Measurements from ENCODE around the gene LPIN1.
"Not testable (repeated sequence)": the region's sequence is repeated elsewhere in the genome, so short reads cannot be mapped to it uniquely, and the experiment has no call there.

The LPIN1 gene

DNA sequence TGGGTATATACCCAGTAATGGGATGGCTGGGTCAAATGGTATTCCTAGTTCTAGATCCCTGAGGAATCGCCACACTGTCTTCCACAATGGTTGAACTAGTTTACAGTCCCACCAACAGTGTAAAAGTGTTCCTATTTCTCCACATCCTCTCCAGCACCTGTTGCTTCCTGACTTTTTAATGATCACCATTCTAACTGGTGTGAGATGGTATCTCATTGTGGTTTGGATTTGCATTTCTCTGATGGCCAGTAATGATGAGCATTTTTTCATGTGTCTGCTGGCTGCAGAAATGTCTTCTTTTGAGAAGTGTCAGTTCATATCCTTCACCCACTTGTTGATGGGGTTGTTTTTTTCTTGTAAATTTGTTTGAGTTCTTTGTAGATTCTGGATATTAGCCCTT lies 98.4 kb downstream of the LPIN1 start:
- not testable (repeated sequence) for DNase-seq

DNA sequence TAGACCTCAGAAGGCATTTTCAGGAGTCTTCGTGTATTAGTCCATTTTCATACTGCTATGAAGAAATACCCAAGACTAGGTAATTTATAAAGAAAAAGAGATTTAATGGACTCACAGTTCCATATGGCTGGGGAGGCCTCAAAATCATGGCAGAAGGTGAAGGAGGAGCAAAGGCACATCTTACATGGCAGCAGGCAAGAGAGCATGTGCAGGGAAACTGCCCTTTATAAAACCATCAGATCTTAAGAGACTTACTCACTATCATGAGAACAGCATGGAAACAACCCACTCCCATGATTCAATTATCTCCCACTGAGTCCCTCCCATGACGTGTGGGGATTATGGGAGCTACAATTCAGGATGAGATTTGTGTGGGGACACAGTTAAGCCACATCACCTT lies 101.5 kb downstream of the LPIN1 start:
- DNase-seq = not testable (repeated sequence)

DNA sequence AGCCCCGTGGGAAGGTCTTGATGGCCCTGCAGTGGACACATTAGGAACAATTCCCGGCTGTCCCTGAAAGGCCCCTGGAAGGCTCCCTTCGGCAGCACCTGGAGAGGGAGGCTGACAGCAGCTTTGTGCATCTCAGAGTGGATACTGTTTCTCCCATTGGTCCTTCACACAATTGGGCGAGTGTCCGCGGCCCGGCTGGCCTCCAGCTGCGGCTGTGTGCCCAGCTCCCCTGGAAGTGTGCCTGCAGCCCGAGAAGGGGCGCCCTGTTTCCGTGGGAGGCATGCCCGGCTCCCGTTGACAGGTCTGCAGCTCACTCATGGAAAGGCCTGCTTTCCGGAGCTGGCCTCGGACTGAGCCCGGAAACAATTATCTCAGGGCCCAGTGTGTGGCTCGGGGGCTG lies 103.7 kb downstream of the LPIN1 start:
- DNase-seq = no peak

DNA sequence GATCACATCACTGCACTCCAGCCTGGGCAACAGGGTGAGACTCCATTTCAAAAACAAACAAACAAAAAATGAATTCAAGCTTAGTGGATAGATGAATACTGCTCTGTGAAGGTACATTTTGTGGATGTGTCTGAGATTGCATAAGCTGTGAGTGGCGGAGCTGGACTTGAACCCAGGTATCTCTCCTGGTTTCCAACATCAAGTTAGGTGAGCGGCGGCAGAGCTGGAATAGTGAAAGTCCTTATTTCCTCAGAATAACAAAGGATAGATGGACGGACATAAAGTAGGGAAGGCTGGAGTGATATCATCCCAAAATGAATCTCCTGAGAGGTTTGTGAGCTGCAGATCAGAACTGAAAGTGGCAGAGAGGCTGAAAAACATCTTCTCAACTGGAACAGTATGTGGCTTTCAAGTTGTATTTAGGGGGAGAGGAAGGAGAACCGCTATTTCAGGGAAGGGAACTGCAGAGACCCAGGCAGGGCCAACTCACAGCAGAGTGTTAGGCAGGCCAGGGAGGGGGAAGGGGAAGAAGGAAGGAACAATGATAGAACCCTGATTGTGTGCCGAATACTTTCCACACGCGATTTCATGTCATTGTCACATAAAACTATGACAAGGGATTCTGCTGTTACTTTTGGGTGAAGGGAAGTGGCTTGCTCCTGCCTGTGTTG lies 106.2 kb downstream of the LPIN1 start:
- no peak for DNase-seq

DNA sequence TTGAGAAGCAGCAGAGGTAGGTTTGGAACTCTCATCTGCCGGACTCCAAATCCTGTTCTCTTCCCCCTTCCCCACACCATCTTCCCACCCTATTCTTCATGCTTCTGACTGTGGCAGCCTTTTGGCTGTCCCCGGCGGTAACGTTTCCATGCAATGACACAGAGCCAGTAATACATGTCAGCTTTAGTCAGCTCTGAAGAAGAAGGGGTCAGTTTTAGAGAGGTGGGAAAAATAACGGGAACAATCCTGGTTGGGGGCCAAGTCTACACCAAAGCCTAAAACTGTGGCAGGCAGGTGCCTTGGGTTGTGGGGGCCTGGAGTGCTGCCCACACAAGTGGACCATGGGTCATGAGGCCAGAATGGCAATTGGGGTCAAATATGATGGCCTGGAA lies 106.8 kb downstream of the LPIN1 start:
- no peak for DNase-seq

DNA sequence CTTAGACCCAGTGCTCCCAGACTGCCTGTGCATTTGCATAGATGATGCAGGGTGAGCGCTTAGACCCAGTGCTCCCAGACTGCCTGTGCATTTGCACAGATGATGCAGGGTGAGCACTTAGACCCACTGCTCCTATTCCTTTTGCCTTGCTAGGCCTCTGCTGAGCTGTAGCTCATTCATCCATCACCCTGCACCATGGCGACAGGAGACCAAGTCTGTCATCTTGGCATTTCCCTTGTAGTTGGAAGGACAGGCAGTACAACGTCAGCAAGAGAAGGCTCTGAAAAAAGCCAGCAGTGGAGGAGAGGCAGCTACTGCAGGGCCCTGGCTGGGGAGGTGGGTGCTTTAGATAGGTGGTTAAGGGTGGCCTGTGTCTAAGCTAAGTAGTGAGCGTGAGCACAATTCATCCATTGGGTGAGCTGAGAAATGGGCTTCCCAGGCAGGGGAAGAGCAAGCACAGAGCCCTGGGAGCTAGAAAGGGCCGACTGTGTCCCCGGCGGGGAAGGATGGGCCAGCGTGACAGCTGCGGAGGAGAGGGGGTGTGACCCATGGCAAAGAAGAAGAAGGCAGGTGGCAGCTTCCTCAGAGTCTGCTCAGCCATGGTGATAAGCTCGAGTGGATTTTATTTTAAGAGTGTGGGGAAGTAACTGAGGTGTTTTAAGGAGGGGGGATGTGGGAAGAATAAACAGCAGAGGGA lies 108.8 kb downstream of the LPIN1 start:
- DNase-seq = no peak

DNA sequence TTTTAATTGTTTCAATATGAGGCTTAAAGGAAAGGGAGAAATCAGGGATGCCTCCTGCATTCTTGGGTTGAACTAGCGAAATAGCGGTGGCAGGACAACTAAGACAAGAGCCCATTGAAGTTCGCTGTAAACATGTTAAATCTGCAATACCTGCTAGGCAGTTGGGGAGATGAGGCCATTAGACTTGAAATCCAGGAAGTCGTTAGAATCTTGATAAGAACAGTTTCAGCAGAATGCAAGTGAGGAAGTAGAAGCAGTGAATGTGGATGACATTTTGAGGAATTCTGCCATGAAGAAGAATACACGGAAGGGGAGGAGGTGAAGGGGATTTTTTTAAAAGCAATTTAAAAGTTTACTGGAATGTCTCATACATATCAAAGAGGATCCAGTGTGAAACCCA lies 109.7 kb downstream of the LPIN1 start:
- no peak for DNase-seq

DNA sequence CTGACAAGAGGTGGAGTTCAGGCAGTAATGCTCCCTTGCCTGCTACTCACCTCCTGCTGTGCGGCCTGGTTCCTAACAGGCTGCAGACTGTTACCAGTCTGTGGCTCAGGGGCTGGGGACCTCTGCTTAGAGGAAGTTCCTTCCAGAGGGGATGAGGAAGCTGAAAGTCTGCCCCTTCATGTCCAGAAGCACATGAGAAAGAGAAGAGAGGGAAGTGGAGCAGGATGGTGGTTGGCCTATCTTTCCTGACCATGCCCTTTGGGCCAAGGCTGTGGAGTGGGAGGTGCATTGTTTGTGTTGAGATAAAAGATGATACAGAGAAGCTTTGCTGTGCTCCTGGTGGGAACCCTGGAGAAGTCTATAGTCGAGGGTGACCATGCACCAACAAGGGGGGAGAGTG lies 112.5 kb downstream of the LPIN1 start:
- DNase-seq = no peak

DNA sequence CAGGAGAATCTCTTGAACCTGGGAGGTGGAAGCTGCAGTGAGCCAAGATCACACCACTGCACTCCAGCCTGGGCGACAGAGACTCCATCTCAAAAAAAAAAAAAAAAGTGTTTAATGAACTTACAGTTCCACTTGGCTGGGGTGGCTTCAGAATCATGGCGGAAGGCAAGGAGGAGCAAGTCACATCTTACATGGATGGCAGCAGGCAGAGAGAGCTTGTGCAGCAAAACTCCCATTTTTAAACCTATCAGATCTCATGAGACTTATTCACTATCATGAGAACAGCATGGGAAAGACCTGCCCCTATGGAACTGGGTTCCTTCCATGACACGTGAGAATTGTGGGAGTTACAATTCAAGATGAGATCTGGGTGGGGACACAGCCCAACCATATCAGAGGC lies 113.5 kb downstream of the LPIN1 start:
- not testable (repeated sequence) for DNase-seq

DNA sequence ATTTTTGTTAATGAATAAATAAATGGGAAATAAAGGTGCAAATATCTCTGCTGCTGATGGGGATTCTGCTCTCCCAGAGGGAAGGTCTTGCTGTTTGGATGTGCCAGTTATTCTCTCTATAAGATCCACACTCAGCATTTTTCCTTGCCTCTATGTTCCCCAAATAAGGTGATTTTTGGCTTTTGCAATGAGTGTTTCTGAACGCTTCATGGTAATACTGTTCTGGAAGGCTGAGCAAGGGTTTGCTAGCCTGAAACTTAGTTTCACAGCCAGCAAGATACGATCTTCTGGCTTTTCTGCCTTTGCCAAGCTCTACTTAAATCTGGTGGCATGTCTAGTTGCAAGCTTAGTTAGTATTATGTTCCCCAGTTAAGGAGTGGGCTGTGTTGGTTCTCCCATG lies 114.6 kb downstream of the LPIN1 start:
- DNase-seq = no peak

DNA sequence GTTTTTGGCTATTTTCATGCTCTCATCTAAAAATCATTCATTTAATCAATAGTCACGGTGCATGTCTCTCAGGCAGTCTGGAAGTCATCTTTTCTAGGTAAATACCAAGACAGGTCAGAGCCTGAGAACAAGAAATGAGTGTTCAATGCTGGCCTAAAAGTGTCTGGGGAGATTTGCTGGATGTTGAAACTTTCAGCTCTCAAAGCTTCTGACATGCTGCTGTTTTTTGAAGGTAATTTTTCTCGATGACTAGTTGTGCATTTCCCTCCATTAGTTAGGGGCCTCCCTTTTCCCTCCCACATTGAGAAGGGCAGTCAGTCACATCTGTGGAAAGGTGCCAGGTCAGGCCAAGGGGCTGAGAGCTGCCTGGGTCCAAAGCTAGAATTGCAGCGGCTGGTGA lies 115.6 kb downstream of the LPIN1 start:
- no peak for DNase-seq

DNA sequence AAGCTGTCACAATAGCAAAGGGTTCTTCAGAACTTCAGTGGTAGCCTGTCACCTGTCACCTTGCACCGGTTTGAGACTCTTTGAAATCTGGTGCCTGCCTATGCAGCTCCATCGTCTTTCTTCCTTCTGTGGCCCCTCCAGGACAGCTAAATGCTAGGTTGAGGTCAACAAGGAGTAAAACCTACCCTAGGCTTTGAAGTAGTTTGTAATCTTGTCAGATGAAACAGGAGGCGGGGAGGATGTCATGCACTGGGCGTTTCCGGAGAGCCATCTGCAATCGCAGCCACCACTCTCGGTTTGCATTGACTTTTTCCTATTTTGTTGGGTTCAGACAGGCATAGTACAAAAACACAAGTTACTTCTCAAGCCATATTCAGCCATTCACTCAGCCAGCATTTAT lies 116.7 kb downstream of the LPIN1 start:
- DNase-seq = peak in 1 of 2 donors; percentile 14

DNA sequence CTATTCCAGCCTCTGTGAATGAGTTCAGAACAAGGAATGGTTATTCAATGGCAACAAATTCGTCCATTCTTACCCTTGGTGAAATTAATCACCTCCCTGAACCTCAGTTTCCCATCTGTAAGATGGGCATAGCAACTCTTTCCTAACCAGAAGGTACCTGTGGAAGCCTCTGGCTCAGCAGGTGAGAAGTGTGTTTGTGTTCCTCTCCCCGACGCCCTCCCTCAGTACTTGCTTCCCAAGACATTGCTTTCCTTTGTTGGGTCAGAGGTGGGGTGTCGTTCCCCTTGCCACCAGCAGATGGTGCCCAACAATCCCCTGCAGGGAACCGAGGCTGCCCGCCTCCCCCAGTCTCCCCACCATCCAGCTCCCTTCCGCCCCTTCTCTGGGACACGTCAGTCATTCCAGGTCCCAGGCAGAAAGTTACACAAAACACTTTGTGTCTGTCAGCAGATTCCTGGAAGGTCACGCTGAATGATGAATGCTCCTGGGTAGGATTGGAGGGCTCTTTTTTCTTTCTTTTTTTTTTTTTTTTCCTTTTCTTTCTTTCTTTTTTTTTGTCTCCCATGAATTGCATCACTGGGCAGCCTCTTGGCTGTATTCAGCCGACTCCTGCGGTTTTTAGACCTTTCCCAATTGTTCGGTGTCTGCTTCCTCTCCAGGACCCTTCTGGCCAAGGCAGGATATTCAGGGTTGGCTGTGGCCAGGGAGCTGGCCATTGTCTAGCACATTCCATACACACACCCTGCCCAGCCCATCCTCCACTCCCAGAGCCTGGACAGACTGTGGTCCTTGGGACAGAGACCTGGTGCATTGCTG lies 117.3 kb downstream of the LPIN1 start:
- DNase-seq = peak; percentile 71 to 73

DNA sequence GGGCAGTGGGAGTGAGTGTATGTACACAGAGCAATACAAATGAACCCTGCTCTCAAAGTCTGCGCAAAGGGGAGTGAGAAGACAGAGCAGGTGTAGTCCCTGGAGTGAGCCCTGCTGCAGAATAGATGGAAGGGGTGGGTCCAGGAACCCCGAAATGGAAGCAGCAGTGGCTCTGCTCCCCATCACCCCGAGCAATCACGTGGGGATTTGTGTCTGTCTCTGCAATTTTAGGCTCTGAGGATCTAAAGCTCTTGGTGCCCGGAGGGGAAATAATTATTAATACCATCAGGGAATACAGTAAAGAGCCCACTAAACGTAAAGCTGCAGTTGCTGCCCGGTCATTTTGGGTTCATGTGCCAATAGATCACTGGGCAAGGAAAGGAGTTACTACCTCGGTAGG lies 118.3 kb downstream of the LPIN1 start:
- no peak for DNase-seq

DNA sequence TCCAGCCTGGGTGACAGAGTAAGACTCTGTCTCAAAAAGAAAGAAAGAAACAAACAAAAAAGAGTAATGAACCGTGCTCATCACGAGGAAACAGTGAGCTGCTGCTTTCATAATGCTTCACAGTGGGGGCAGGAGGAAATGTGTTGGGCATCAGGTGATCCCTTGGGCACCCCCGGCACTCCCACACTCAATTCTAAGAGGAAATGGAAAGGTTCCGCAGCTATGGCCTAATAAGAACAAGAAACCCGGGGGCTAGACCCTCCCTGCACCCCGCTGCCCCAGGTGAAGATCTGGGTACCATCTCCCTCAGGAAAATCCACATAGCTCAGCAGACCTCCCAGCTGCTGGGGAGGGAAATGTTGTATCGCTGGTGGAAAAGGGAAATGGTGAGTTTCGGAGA lies 118.9 kb downstream of the LPIN1 start:
- no peak for DNase-seq

DNA sequence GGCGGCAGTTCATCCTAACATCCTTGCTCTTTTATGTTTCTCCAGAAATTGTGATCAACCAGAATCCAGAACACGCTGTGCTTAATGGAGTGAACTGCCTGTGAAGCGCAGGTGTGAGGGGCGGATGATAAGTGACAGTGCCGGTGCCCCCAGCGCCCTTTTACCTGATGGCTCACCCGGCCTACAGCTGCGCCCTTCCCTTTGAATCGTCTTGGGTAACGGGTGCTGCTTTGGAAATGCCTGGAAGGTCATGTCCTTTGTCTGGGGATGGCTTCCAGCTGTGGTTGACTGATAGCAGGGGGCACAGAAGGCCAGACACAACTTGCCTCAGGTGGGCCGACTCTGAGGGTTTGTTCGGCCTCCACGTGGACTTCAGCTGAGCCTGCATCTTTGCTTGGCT lies 119.4 kb downstream of the LPIN1 start:
- DNase-seq = no peak

DNA sequence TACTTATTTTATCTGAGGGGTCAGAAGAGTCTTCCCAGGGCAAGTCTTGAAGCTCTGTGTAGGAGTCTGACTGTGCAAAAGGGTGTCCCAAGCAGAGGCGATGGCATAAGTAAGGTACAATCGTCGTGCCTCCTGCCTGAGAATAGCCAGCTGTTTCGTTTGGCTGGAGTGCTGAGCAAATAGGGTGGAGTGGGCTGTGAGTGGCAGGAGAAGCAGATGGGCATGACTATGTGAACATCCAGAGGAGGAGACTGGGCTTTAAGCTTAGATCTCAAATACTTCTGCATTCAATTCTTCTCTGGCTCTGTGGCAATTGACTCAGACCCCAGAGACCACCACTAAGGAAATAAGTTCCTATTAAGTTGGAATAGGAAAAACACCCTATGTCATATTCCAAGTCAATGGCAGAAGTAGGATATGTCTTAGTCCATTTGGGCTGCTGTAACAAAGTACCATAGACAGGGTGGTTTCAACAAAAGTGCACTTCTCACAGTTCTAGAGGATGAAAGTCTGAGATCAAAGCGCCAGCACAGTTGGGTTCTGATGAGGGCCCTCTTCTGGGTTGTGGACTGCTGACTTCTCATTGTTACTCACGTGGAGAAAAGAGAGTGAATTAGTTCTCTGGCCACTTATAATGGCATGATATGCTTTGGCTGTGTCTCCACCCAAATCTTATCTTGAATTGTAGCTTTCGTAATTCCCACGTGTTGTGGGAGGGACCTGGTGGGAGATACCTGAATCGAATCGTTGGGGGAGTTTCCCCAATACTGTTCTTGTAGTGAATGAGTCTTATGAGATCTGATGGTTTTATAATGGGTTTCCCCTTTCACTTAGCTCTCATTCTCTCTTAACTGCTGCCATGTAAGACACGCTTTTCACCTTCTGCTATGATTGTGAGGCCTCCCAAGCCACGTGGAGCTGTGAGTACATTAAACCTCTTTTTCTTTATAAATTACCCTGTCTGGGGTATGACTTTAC lies 120.2 kb downstream of the LPIN1 start:
- no peak for DNase-seq

DNA sequence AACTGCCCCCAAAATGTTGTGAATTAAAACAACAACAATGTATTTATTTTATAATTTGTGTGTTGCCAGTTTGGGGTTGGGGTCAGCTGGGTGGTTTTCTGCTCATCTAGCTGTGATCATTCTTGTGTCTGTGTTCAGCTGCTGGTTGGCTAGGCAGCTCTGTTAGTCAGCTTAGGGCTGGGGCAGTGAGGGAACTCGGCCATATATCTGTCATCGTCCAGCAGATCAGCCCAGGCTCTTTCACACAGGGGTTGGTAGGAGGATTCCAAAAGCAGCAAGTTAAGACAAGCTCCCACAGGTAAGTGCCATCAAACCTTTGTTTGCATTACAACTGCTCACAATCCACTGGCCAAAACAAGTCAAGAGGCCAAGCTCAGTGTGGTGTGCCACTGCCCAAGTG lies 121.5 kb downstream of the LPIN1 start:
- no peak for DNase-seq

DNA sequence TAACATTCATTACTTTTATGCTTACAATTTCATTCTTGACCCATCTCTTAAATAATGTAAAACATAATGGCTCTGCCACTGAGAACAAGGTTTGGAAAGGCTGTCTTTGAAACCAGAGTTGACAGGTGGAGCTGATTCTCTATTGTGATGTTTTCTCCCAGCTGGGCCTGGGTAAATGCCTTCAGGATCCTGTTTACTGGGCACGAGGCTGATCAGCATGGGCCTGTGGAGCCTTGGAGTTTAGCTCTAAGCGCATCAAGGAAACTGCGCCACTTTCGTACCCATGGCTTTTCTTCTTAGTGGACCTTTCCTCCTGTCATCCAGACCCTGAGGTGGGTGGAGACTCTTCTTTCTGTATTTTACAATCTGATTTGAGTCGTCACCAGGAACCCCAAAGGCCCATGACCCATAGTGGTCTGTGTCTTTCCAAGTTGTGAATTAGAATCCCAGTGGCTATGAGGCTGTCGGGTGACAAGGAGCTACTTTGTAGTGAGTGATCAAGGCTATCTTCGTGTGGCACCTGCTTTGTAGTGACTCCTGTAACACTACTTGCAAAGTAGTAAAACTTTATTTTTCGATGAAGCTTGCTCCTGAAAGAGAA lies 123.1 kb downstream of the LPIN1 start:
- DNase-seq = no peak

DNA sequence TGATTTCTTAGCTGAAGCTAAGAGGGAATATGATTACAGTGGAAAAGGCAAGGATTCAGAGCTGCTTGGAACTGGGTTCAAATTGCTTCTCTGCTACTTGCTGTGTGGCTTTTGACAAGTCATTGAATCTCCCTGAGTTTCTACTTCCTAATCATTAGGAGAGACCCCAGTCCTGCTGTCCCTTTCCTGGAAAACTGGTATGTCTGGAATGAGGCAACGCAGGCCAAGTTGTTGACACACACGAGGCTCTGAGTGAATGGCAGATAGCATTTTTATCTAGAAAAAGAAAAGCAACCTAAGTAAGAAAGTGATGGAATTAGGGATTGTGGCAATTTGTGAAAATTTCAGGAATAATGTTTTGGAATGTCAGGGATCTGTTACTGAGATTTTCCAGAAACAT lies 123.6 kb downstream of the LPIN1 start:
- no peak for DNase-seq

DNA sequence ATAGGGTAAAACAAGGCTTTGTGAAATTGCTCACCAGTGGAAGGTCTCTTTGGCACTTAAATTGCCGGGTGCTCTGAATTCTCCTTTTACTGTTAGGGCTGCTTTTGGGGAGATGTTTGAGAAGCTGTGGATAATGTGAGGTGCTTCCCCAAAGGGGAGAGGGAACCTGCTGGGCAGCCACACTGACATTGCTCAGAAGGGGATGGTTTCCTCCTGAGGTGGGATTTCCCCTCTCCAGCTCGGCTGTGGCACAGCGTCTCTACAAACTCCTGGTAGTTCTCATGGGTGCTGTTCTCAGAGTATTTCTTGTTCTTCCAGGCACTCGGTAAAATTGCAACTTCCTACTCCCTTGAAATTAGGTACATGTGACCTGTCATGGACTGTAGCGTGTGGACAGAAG lies 124.2 kb downstream of the LPIN1 start:
- no peak for DNase-seq

DNA sequence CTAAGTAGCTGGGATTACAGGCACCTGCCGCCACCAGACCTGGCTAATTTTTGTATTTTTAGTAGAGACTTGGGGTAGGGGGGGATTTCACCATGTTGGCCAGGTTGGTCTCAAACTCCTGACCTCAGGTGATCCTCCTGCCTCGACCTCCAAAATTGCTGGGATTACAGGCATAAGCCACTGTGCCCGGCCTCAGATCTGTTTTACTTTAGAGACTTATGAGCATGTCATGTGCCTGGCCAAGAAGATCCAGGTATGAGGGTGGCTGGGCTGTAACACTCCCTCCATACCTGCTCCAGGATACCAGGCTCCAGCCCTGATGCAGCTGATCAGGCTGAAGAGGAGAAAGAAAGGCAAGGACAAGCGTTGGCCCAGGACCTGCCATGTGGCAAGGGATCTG lies 125.0 kb downstream of the LPIN1 start:
- no peak for DNase-seq
